CD8-positive, alpha-beta memory T cell (primary cell): ENCODE results near the gene ENTREP3. TPM values are rescaled to one million over a fixed set of nuclear protein-coding genes. Genes with fewer than 3 reads are reported as not detected.

Source experiments
- CTCF ChIA-PET: fragments of 350-600 bp; sonication (Branson Sonifier 250); formaldehyde crosslinking; loops from one replicate; lab custom pipeline; 2021; ENCODE audit warnings: antibody characterized with exemption; lab: Charles Lee
- POLR2A ChIA-PET: fragments of 350-600 bp; sonication (Branson Sonifier 250); formaldehyde crosslinking; loops from one replicate; lab custom pipeline; 2021; ENCODE audit warnings: antibody characterized with exemption; lab: Charles Lee
- DNase-seq, 5 donors: peaks; one replicate each; pipeline versions ENCODE4 v3.0.0 to v3.0.0-alpha.2; 2020 to 2022; ENCODE audit warnings: mixed read lengths in 1 of 5
- H3K27ac ChIP-seq: one replicate; pipeline ENCODE4 v1.7.0; 2013; ENCODE audit warnings: low read depth, mild to moderate bottlenecking, low read length, moderate library complexity
- H3K27me3 ChIP-seq: 2 replicates; pipeline ENCODE4 v1.7.0; 2013; ENCODE audit warnings: low read length, mild to moderate bottlenecking; ENCODE audit not compliant: insufficient read depth, poor library complexity, severe bottlenecking
- H3K36me3 ChIP-seq: 2 replicates; pipeline ENCODE4 v1.7.0; 2013; ENCODE audit warnings: mild to moderate bottlenecking, low read length, moderate library complexity; ENCODE audit not compliant: insufficient read depth
- H3K4me1 ChIP-seq: 2 replicates; pipeline ENCODE4 v1.7.0; 2013; ENCODE audit warnings: mild to moderate bottlenecking, low read length, moderate library complexity; ENCODE audit not compliant: insufficient read depth
- H3K4me3 ChIP-seq: 2 replicates; pipeline ENCODE4 v1.7.0; 2013; ENCODE audit warnings: mild to moderate bottlenecking, low read length
- H3K9me3 ChIP-seq: 2 replicates; pipeline ENCODE4 v1.7.0; 2013; ENCODE audit warnings: mild to moderate bottlenecking, low read length
- H3K27ac Mint-ChIP-seq, 8 donors: one replicate each; pipeline ENCODE4 v1.8.0; 2020 to 2021; ENCODE audit warnings: mixed read lengths in 8 of 8, mild to moderate bottlenecking in 6 of 8, inconsistent platforms in 3 of 8, moderate library complexity in 3 of 8
- H3K27me3 Mint-ChIP-seq, 2 donors: one replicate each; pipeline ENCODE4 v1.8.0; 2020 to 2021; ENCODE audit warnings: mixed read lengths in 2 of 2, mild to moderate bottlenecking in 1 of 2, moderate library complexity in 1 of 2
- H3K36me3 Mint-ChIP-seq, 3 donors: one replicate each; pipeline ENCODE4 v1.8.0; 2020 to 2021; ENCODE audit warnings: mixed read lengths in 3 of 3, inconsistent platforms in 1 of 3, mild to moderate bottlenecking in 1 of 3
- H3K4me1 Mint-ChIP-seq, 3 donors: one replicate each; pipeline ENCODE4 v1.8.0; 2020 to 2021; ENCODE audit warnings: mixed read lengths in 3 of 3, inconsistent platforms in 1 of 3, mild to moderate bottlenecking in 1 of 3
- H3K4me3 Mint-ChIP-seq, 7 donors: one replicate each; pipeline ENCODE4 v1.8.0; 2020 to 2021; ENCODE audit warnings: mixed read lengths in 7 of 7, mild to moderate bottlenecking in 6 of 7, moderate library complexity in 4 of 7, inconsistent platforms in 2 of 7
- H3K9me3 Mint-ChIP-seq, 5 donors: one replicate each; pipeline ENCODE4 v1.8.0; 2020 to 2022; ENCODE audit warnings: mixed read lengths in 5 of 5, mild to moderate bottlenecking in 3 of 5, moderate library complexity in 2 of 5, inconsistent platforms in 1 of 5
- polyA plus RNA-seq: library from polyadenylated mRNA; unstranded; fragments of 300-500 nt; fragmentation: Illumina TruSeq; gene quantifications from one replicate; pipeline ENCODE4 v1.2.3, GENCODE V29; 2021
- total RNA-seq, 2 experiments: library from RNA; stranded (reverse); gene quantifications; one replicate each; pipeline ENCODE4 v1.2.3, GENCODE V29; 2021

ENTREP3 gene
- total and polyA plus RNA-seq, 3 experiments from 2014 or later: 1.7 to 41.5 (median 39.1) TPM

DNA sequence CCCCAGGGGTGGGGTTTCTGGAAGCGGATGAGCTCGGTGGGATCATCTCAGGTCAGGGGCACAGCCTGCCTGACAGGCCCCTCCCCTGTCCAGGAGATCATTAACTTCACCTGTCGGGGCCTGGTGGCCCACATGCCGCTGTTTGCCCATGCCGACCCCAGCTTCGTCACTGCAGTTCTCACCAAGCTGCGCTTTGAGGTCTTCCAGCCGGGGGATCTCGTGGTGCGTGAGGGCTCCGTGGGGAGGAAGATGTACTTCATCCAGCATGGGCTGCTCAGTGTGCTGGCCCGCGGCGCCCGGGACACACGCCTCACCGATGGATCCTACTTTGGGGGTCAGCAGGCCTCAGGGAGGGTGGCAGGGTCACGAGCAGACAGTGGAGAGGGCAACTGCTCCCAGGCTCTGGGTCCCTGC is 30.4 kb upstream of the ENTREP3 start:
- H3K4me1 Mint-ChIP-seq: no peaks in the 10 kb centered on the region
- CTCF ChIA-PET: interaction anchor here (1.5 kb wide), 1 partner anchor 35 kb away, joined by 3 read pairs; no protein-coding TSS in a partner anchor

DNA sequence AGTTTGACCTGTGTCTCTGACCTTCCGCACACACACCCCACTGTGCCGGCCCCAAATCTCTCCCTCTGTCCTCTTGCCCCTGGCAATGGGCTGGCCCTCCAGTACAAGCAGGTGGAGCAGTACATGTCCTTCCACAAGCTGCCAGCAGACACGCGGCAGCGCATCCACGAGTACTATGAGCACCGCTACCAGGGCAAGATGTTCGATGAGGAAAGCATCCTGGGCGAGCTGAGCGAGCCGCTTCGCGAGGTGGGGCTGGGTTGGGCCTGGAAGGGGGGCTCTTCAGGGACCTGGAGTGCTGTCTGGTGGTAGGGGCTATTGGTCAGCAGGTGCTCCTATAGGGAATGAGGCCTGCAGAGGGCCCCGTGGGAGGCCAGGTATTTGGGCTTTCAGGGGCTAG is 29.8 kb upstream of the ENTREP3 start:
- peak overlapping the region in 2 of 8 donors; percentile 42 to 55 for H3K27ac Mint-ChIP-seq
- no peaks in the 10 kb centered on the region for H3K4me1 Mint-ChIP-seq
- CTCF ChIA-PET: interaction anchor here (1.5 kb wide), 1 partner anchor 34 kb away, joined by 3 read pairs; no protein-coding TSS in a partner anchor
- POLR2A ChIA-PET: no interaction called here
- H3K36me3 ChIP-seq: no peaks in the 10 kb centered on the region
- H3K4me1 ChIP-seq: no peaks in the 10 kb centered on the region
- no peaks in the 10 kb centered on the region for H3K9me3 Mint-ChIP-seq
- no peak for DNase-seq
- no peak overlapping the region for H3K4me3 Mint-ChIP-seq
- H3K4me3 ChIP-seq: no peak overlapping the region
- H3K36me3 Mint-ChIP-seq: no peaks in the 10 kb centered on the region
- H3K27me3 Mint-ChIP-seq: peaks cover 1% of the 10 kb centered on the region in 2 donors
- no peaks in the 10 kb centered on the region for H3K27me3 ChIP-seq
- H3K27ac ChIP-seq: no peak overlapping the region
- H3K9me3 ChIP-seq: no peaks in the 10 kb centered on the region

More for the DNA sequence above, 30.4 kb upstream of the ENTREP3 start:
- no peaks in the 10 kb centered on the region for H3K36me3 Mint-ChIP-seq
- POLR2A ChIA-PET: no interaction called here
- no peak overlapping the region for H3K4me3 Mint-ChIP-seq
- no peaks in the 10 kb centered on the region for H3K9me3 Mint-ChIP-seq
- no peak for DNase-seq
- peaks cover 4 to 5% of the 10 kb centered on the region in 2 donors for H3K27me3 Mint-ChIP-seq
- H3K27ac Mint-ChIP-seq: peak overlapping the region in 1 of 8 donors; percentile 36
- H3K9me3 ChIP-seq: no peaks in the 10 kb centered on the region
- no peaks in the 10 kb centered on the region for H3K36me3 ChIP-seq
- H3K27me3 ChIP-seq: no peaks in the 10 kb centered on the region
- no peaks in the 10 kb centered on the region for H3K4me1 ChIP-seq
- no peak overlapping the region for H3K27ac ChIP-seq
- H3K4me3 ChIP-seq: no peak overlapping the region

DNA sequence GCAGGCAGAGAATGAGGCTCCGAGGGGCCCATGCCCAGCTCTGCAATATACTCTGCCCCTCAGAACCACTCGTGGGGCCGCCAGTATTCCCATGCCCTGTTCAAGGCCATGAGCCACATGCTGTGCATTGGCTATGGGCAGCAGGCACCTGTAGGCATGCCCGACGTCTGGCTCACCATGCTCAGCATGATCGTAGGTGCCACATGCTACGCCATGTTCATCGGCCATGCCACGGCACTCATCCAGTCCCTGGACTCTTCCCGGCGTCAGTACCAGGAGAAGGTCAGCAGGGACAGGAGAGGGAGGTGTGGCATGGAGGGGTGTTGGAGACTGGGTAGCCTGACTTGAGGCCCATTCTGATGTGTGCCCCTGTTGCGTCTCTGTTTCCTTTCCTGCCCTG is 29.2 kb upstream of the ENTREP3 start:
- H3K4me3 Mint-ChIP-seq: no peak overlapping the region
- no peaks in the 10 kb centered on the region for H3K27me3 ChIP-seq
- no peak overlapping the region for H3K27ac ChIP-seq
- no peaks in the 10 kb centered on the region for H3K4me1 ChIP-seq
- ChIA-PET CTCF (no interaction called here), POLR2A (no interaction called here)
- H3K27ac Mint-ChIP-seq: no peak overlapping the region
- no peak for DNase-seq
- no peak overlapping the region for H3K4me3 ChIP-seq
- no peaks in the 10 kb centered on the region for H3K36me3 ChIP-seq
- H3K4me1 Mint-ChIP-seq: peaks cover 0 to 2% (median 0%) of the 10 kb centered on the region in 3 donors
- no peaks in the 10 kb centered on the region for H3K9me3 Mint-ChIP-seq
- peaks cover 0 to 1% of the 10 kb centered on the region in 2 donors for H3K27me3 Mint-ChIP-seq
- H3K36me3 Mint-ChIP-seq: no peaks in the 10 kb centered on the region
- H3K9me3 ChIP-seq: no peaks in the 10 kb centered on the region

DNA sequence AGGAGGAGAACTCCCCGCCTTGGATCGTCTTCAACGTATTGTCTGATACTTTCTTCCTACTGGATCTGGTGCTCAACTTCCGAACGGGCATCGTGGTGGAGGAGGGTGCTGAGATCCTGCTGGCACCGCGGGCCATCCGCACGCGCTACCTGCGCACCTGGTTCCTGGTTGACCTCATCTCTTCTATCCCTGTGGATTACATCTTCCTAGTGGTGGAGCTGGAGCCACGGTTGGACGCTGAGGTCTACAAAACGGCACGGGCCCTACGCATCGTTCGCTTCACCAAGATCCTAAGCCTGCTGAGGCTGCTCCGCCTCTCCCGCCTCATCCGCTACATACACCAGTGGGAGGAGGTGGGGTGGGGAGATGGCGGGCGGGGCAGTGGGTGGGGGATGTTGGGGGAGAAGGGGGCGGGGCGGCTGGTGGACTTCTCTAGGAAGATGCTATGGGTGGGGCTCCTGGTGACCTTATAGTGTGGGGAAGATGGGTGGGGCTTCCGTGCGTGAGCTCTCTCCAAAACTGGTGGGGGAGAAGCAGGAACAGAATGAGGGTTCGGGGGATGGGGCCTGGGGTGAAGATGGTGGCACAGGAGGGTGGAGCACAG is 27.3 kb upstream of the ENTREP3 start:
- Histone ChIP-seq H3K27me3 (no peaks in the 10 kb centered on the region), H3K36me3 (no peaks in the 10 kb centered on the region), H3K4me1 (peaks cover 9% of the 10 kb centered on the region), H3K9me3 (no peaks in the 10 kb centered on the region), H3K4me3 (no peak overlapping the region), H3K27ac (no peak overlapping the region)
- peaks cover 8 to 11% (median 9%) of the 10 kb centered on the region in 3 donors for H3K4me1 Mint-ChIP-seq
- no peaks in the 10 kb centered on the region for H3K36me3 Mint-ChIP-seq
- no peaks in the 10 kb centered on the region for H3K9me3 Mint-ChIP-seq
- ChIA-PET POLR2A (interaction anchor here (0.5 to 1.6 kb wide), 2 partner anchors 9 to 160 kb away, joined by 3 to 5 read pairs; partner anchors contain the start of gene CLK2), CTCF (interaction anchor here (1.6 kb wide), 1 partner anchor 41 kb away, joined by 4 read pairs; no protein-coding TSS in a partner anchor)
- H3K27me3 Mint-ChIP-seq: peaks cover 0 to 1% of the 10 kb centered on the region in 2 donors
- DNase-seq: no peak
- H3K27ac Mint-ChIP-seq: no peak overlapping the region
- H3K4me3 Mint-ChIP-seq: peak overlapping the region in 1 of 7 donors; percentile 9

DNA sequence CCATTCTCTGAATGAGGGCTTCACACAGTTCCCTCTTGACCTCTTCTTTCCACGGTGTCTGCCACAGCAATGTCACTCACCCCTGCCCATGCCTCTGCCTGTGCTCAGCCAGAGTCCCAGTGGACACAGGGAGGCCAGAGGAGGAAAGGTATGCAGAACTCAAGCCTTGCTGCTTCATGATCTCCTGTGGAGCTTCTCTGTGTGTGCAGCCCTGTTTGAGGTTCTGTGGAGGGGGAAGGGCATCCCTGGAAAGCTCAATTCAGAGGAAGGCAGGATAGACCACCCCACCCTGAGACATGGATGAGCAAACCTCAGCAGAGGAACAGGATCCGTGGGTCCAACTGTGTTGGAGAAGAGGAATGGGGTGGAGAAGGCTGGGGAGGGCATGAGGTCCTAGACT is 24.0 kb upstream of the ENTREP3 start:
- Histone ChIP-seq H3K27me3 (no peaks in the 10 kb centered on the region), H3K4me1 (peaks cover 22% of the 10 kb centered on the region), H3K36me3 (no peaks in the 10 kb centered on the region), H3K9me3 (no peaks in the 10 kb centered on the region), H3K4me3 (no peak overlapping the region), H3K27ac (no peak overlapping the region)
- H3K36me3 Mint-ChIP-seq: no peaks in the 10 kb centered on the region
- peak overlapping the region in 2 of 7 donors; percentile 20 to 89 for H3K4me3 Mint-ChIP-seq
- no peaks in the 10 kb centered on the region for H3K27me3 Mint-ChIP-seq
- H3K9me3 Mint-ChIP-seq: no peaks in the 10 kb centered on the region
- CTCF ChIA-PET: interaction anchor here (1.2 to 2.4 kb wide), 3 partner anchors 18 to 44 kb away, joined by 3 to 12 read pairs (median 6); no protein-coding TSS in a partner anchor
- H3K4me1 Mint-ChIP-seq: peaks cover 20 to 27% (median 24%) of the 10 kb centered on the region in 3 donors
- DNase-seq: no peak
- H3K27ac Mint-ChIP-seq: peak overlapping the region in 5 of 8 donors; percentile 10 to 84 (median 28)
- POLR2A ChIA-PET: no interaction called here

DNA sequence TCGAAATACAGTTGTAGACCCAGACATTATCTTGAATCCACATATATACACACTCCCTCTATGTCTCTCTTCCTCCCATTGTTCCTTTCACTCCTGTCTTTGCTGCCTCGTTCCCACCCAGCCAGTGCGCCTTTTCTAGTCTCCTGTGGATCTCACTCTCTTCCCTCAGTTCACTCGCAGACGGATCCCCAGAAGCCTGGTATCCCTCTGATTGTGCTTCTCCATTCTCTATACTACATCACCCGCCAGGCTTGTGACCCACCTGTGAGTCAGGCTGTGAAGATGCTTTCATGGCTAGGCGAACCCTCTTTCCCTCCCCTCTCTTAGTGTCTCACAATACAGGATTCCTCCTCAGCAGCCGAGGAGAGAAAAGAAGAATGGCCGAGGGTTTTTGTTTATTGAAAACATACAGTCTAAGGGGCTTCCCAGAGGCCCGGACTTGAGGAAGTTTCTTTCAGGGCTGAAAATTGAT is 23.4 kb upstream of the ENTREP3 start:
- H3K27me3 Mint-ChIP-seq: no peaks in the 10 kb centered on the region
- H3K27me3 ChIP-seq: no peaks in the 10 kb centered on the region
- no peaks in the 10 kb centered on the region for H3K36me3 ChIP-seq
- no peaks in the 10 kb centered on the region for H3K9me3 Mint-ChIP-seq
- H3K27ac Mint-ChIP-seq: peak overlapping the region; percentile 30 to 87 (median 60)
- no peak overlapping the region for H3K4me3 ChIP-seq
- H3K4me1 ChIP-seq: peaks cover 26% of the 10 kb centered on the region
- H3K36me3 Mint-ChIP-seq: no peaks in the 10 kb centered on the region
- DNase-seq: no peak
- no peak overlapping the region for H3K27ac ChIP-seq
- peak overlapping the region; percentile 24 to 89 (median 80) for H3K4me3 Mint-ChIP-seq
- ChIA-PET POLR2A (interaction anchor here (1.0 kb wide), 1 partner anchor 45 kb away, joined by 3 read pairs; no protein-coding TSS in a partner anchor), CTCF (interaction anchor here (1.1 to 2.4 kb wide), 3 partner anchors 28 to 579 kb away, joined by 3 to 12 read pairs (median 6); partner anchors contain the start of gene GON4L)
- no peaks in the 10 kb centered on the region for H3K9me3 ChIP-seq
- peaks cover 22 to 29% (median 26%) of the 10 kb centered on the region in 3 donors for H3K4me1 Mint-ChIP-seq

DNA sequence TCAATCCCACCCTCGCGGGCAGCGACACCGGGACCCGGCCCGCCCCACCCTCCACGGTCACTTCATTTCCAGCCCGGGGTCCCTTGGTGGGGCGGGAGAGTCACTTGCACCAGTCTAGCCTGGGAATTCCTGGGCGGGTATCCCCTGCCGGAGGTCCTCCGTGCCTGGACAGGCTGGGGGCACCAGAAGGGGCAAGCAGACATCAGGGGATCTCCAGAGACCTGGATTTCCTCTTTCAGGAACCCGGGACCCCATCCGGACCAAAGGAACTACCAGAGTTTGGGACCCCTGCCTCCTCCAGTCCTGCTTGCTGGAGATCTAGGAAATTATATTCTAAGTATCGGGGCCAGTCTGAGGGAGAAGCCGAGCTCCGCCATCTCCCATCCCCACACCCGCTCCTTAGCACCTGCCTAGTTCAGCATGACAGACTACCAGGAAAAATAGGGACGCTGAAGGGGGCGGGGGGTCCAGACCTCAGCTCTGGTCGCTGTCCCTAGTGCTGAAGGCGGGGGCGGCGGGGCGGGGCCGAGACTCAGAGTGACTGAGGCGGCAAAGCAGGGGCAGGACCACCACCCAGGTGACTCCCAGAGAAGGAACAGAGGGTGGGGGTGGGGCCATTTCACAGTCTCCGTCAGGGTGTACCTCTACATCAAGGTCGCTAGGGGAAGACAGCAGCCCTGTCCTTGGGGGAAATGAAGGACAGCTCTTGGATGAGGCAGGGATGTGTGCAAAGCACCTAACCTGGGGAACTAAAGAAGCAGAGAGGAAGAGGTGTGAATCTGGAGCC is 22.8 kb upstream of the ENTREP3 start:
- H3K9me3 Mint-ChIP-seq: no peaks in the 10 kb centered on the region
- peak overlapping the region; percentile 7 for H3K27ac ChIP-seq
- no peaks in the 10 kb centered on the region for H3K27me3 Mint-ChIP-seq
- ChIA-PET CTCF (interaction anchor here (1.1 to 2.4 kb wide), 3 partner anchors 27 to 579 kb away, joined by 3 to 12 read pairs (median 6); partner anchors contain the start of gene GON4L), POLR2A (interaction anchor here (1.0 kb wide), 1 partner anchor 46 kb away, joined by 3 read pairs; no protein-coding TSS in a partner anchor)
- peak overlapping the region; percentile 17 to 87 (median 60) for H3K27ac Mint-ChIP-seq
- H3K27me3 ChIP-seq: no peaks in the 10 kb centered on the region
- no peaks in the 10 kb centered on the region for H3K9me3 ChIP-seq
- H3K36me3 Mint-ChIP-seq: peaks cover 0 to 4% (median 0%) of the 10 kb centered on the region in 3 donors
- H3K4me3 ChIP-seq: peak overlapping the region; percentile 59
- DNase-seq: peak; percentile 68 to 88 (median 75)
- H3K4me1 Mint-ChIP-seq: peaks cover 26 to 35% (median 30%) of the 10 kb centered on the region in 3 donors
- H3K4me1 ChIP-seq: peaks cover 29% of the 10 kb centered on the region
- H3K4me3 Mint-ChIP-seq: peak overlapping the region; percentile 68 to 89 (median 80)
- no peaks in the 10 kb centered on the region for H3K36me3 ChIP-seq
